OCI-LY1 (cell line): ENCODE data around the gene TCF4.

Source experiments
- H2AFZ ChIP-seq: fragments of 200-600 bp; sonication (generic), shearing (Covaris generic); 2 replicates; pipeline ENCODE4 v1.6.0; 2014; ENCODE audit warnings: antibody characterized with exemption, mild to moderate bottlenecking, low read length
- H3F3A ChIP-seq: fragments of 200-600 bp; sonication (generic), shearing (Covaris generic); 2 replicates; pipeline ENCODE4 v1.6.0; 2014; ENCODE audit warnings: mild to moderate bottlenecking, antibody characterized with exemption, low read length, moderate library complexity; ENCODE audit not compliant: insufficient read depth
- H3K27ac ChIP-seq: fragments of 200-600 bp; sonication (generic); 2 replicates; pipeline ENCODE4 v1.5.1; 2014; ENCODE audit warnings: low read length, mixed run types, mild to moderate bottlenecking, low read depth; ENCODE audit not compliant: poor library complexity, severe bottlenecking
- H3K27me3 ChIP-seq: fragments of 200-600 bp; sonication (generic); 2 replicates; pipeline ENCODE4 v1.6.0; 2014; ENCODE audit warnings: antibody characterized with exemption, mild to moderate bottlenecking, low read length, moderate library complexity; ENCODE audit not compliant: insufficient read depth
- H3K36me3 ChIP-seq: fragments of 200-600 bp; sonication (generic); 2 replicates; pipeline ENCODE4 v1.6.1; 2014; ENCODE audit warnings: mild to moderate bottlenecking, antibody characterized with exemption, low read length, moderate library complexity, mixed read lengths; ENCODE audit not compliant: insufficient read depth
- H3K4me1 ChIP-seq: fragments of 200-600 bp; sonication (generic); 2 replicates; pipeline ENCODE4 v1.5.1; 2014; ENCODE audit warnings: mild to moderate bottlenecking, low read length, moderate library complexity; ENCODE audit not compliant: insufficient read depth, severe bottlenecking
- H3K4me2 ChIP-seq: fragments of 200-600 bp; sonication (generic), shearing (Covaris generic); 2 replicates; pipeline ENCODE4 v1.6.1; 2014; ENCODE audit warnings: low read length
- H3K4me3 ChIP-seq: fragments of 200-600 bp; sonication (generic); 2 replicates; pipeline ENCODE4 v1.5.1; 2014; ENCODE audit warnings: low read length, low read depth, mild to moderate bottlenecking, mixed read lengths; ENCODE audit not compliant: poor library complexity, severe bottlenecking
- H3K79me2 ChIP-seq: fragments of 200-600 bp; shearing (Covaris generic); 2 replicates; pipeline ENCODE4 v1.6.1; 2016; ENCODE audit warnings: mixed run types, low read length, mixed read lengths; ENCODE audit not compliant: insufficient read depth
- H3K9ac ChIP-seq: fragments of 200-600 bp; sonication (generic), shearing (Covaris generic); 2 replicates; pipeline ENCODE4 v1.6.1; 2014; ENCODE audit warnings: mild to moderate bottlenecking, low read length, mixed read lengths
- H3K9me2 ChIP-seq: fragments of 200-600 bp; sonication (generic), shearing (Covaris generic); 2 replicates; pipeline ENCODE4 v1.6.1; 2014; ENCODE audit warnings: low read depth, mild to moderate bottlenecking, low read length, mixed read lengths
- H3K9me3 ChIP-seq: fragments of 200-600 bp; shearing (Covaris generic); 2 replicates; pipeline ENCODE4 v1.6.1; 2014; ENCODE audit warnings: low read length, mixed read lengths
- H4K20me1 ChIP-seq: fragments of 200-600 bp; sonication (generic), shearing (Covaris generic); 2 replicates; pipeline ENCODE4 v1.6.0; 2016; ENCODE audit warnings: mild to moderate bottlenecking, low read length; ENCODE audit not compliant: insufficient read depth
- EZH2 ChIP-seq: fragments of 200-600 bp; sonication (generic), shearing (Covaris generic); IDR thresholded peaks from 2 replicates; pipeline ENCODE4 v1.8.0; 2017; ENCODE audit warnings: borderline replicate concordance, mixed run types, mild to moderate bottlenecking, antibody characterized with exemption, low read length, moderate library complexity, mixed read lengths
- TF ChIP-seq, protein P1 (sequence below): fragments of 200-600 bp; sonication (generic), shearing (Covaris generic); IDR thresholded peaks from 2 replicates; pipeline ENCODE4 v1.5.1; 2017; ENCODE audit warnings: mild to moderate bottlenecking, antibody characterized with exemption, low read length, moderate library complexity, mixed read lengths

The TCF4 gene

DNA sequence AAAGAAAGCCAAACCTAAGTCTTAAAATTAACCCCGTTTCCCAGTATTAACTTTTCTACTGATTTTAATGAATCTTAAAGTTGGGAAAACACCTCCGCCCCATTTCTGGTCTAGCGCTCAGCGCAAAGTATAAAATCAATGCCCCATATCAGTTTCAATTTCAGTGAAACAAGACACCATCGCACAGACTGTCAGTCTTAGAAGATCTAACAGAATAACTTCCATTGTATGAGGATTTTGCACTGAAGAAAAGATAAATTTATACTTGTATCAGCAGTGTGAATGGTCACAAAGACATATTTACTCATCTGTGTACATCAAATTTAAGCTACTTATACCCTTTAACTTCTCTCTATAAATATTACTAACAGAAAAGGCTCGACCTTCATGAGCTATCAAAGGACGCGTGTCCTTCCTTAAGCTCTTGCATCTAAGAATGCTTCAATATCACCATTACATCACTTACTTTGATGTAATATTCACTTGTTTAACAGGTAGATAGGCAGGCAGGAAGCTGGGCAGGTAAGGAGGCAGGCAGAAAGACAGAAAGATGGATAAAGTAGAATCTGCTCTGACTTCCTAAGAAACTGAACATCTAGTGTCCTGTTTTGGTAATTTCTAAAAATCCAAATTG lies 183.0 kb downstream of the TCF4 start:
- Histone ChIP-seq H3K4me2 (peak overlapping the region; percentile 29; the same call in 1 of the 2 replicates), H4K20me1 (peaks cover 5% of the 10 kb centered on the region; the same call in 1 of the 2 replicates), H3K36me3 (peaks cover 30% of the 10 kb centered on the region)

DNA sequence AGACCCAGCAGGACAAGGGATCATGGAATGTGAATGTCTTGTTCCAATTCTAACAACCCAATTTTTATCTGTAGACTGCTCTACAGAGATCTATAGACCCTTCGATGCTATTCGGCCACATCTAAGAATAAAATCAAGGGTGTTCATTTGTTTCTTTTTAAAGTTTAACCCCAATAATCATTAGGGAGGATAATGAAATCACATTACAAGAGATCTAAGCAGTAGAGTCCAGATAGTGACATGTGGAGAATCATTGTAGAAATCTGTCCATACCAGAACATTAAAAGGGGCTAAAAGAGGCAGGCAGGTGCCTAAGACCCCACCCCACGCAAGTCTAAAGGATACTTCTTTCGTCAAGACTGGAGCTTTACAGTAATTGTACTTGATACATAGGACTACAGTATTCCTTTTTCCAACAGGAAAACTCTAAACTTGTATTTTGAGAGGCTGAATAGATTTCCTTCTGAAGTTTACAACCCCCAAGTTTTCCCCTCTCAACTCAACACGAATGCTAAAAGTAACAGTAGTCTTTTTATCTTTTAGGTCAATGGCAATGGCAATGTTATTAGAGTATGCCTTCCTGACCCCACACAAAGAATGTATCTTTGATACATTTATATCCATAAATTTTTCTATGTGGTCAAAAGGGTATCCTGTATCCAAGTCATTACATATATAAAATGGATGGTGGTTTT lies 183.7 kb downstream of the TCF4 start:
- peaks cover 30% of the 10 kb centered on the region for H3K36me3 ChIP-seq
- H3K27me3 ChIP-seq, result no peaks in the 10 kb centered on the region
- no peaks in the 10 kb centered on the region for H3K9me2 ChIP-seq
- peaks cover 87% of the 10 kb centered on the region for H3K79me2 ChIP-seq
- H3K9ac ChIP-seq, result no peak overlapping the region
- no peak overlapping the region for H2AFZ ChIP-seq
- H3K27ac ChIP-seq, result no peak overlapping the region
- H4K20me1 ChIP-seq, result peaks cover 5% of the 10 kb centered on the region; the same call in 1 of the 2 replicates
- H3K9me3 ChIP-seq, result no peaks in the 10 kb centered on the region
- TF ChIP-seq, protein P1, sequence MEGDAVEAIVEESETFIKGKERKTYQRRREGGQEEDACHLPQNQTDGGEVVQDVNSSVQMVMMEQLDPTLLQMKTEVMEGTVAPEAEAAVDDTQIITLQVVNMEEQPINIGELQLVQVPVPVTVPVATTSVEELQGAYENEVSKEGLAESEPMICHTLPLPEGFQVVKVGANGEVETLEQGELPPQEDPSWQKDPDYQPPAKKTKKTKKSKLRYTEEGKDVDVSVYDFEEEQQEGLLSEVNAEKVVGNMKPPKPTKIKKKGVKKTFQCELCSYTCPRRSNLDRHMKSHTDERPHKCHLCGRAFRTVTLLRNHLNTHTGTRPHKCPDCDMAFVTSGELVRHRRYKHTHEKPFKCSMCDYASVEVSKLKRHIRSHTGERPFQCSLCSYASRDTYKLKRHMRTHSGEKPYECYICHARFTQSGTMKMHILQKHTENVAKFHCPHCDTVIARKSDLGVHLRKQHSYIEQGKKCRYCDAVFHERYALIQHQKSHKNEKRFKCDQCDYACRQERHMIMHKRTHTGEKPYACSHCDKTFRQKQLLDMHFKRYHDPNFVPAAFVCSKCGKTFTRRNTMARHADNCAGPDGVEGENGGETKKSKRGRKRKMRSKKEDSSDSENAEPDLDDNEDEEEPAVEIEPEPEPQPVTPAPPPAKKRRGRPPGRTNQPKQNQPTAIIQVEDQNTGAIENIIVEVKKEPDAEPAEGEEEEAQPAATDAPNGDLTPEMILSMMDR, result no peak
- H3K4me1 ChIP-seq, result peaks cover 67% of the 10 kb centered on the region
- no peak overlapping the region for H3K4me3 ChIP-seq
- 0 out of 2 replicates have a peak, but pooled peaks cover 4% of the 10 kb centered on the region for H3F3A ChIP-seq
- H3K4me2 ChIP-seq, result peak overlapping the region; percentile 11; the same call in 1 of the 2 replicates

More for the DNA sequence above, 183.0 kb downstream of the TCF4 start:
- H3K4me1 ChIP-seq, result peaks cover 70% of the 10 kb centered on the region
- no peak overlapping the region for H3K27ac ChIP-seq
- H3K4me3 ChIP-seq, result no peak overlapping the region
- no peaks in the 10 kb centered on the region for H3K9me3 ChIP-seq
- peaks cover 89% of the 10 kb centered on the region for H3K79me2 ChIP-seq
- H2AFZ ChIP-seq, result no peak overlapping the region
- H3K9ac ChIP-seq, result no peak overlapping the region
- TF ChIP-seq EZH2, result no peak
- TF ChIP-seq, protein P1, result no peak
- H3K27me3 ChIP-seq, result no peaks in the 10 kb centered on the region
- 0 out of 2 replicates have a peak, but pooled peaks cover 4% of the 10 kb centered on the region for H3F3A ChIP-seq
- H3K9me2 ChIP-seq, result no peaks in the 10 kb centered on the region

DNA sequence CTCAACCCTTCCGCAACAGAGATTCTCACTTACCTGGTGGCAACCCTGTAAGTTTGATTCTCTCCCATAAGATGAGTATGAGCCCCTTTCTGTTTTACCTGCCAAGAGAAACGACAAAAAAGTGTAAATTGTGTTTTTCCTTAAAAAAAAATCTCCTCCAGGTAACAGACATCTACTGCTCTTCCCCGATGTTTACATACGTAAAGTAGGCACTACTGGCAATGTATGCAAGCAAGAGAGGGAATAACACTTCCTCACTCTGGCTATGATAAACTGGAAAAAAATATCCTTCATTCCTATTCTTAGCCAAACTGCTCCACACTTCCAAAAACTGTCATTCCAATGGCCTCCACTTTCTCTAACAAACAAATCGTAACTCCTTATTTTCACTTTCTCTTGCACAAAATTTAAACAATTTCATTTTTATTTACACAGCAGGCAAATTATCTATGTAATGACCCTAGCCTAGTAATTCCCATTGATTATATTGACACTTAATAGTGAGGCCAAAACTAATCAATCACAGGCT lies 184.5 kb downstream of the TCF4 start:
- Histone ChIP-seq H2AFZ (no peak overlapping the region), H3K9me2 (no peaks in the 10 kb centered on the region), H3K4me2 (peak overlapping the region; percentile 11; the same call in 1 of the 2 replicates), H3K4me3 (no peak overlapping the region), H3F3A (no peaks in the 10 kb centered on the region), H3K79me2 (peaks cover 84% of the 10 kb centered on the region), H4K20me1 (peaks cover 5% of the 10 kb centered on the region; the same call in 1 of the 2 replicates), H3K9me3 (no peaks in the 10 kb centered on the region), H3K36me3 (peaks cover 34% of the 10 kb centered on the region), H3K4me1 (peaks cover 63% of the 10 kb centered on the region), H3K27me3 (no peaks in the 10 kb centered on the region), H3K9ac (no peak overlapping the region; the same call in 1 of the 2 replicates), H3K27ac (peak overlapping the region; percentile 13)
- TF ChIP-seq, protein P1, result no peak
- TF ChIP-seq EZH2, result no peak
